AML-193 (cell line): ENCODE measurements around the gene GNB5.
"Not testable (repeated sequence)": the region's sequence is repeated elsewhere in the genome, so short reads cannot be mapped to it uniquely, and the experiment has no call there.

Experiments used
- DNase-seq, 2 experiments: peaks; one replicate each; lab custom pipeline; 2025; lab: John Stamatoyannopoulos, UW

GNB5 gene

GRCh38 chr15:52093539-52094510 is 97.4 kb downstream of the GNB5 start:
- DNase-seq, result no peak

GRCh38 chr15:52093167-52093538 is 98.0 kb downstream of the GNB5 start:
- no peak for DNase-seq

DNA sequence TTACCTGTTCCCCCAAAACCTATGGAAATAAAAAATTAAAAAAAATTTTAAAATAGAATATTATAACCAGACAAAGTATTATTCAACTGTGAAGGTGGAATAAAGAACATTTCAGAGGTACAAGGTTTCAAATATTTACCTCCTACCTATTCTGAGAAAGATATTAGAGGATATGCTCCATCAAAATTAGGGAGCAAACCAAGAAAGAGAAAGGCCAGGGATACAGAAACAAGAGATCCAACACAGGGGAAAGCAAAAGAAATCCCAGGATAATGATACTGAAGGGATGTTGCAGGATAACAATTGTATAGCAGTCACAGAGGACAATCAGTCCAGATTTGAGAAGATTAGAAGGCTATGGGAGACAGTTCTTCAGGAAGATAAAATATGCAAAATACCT is 101.0 kb downstream of the GNB5 start:
- DNase-seq, result no peak

DNA sequence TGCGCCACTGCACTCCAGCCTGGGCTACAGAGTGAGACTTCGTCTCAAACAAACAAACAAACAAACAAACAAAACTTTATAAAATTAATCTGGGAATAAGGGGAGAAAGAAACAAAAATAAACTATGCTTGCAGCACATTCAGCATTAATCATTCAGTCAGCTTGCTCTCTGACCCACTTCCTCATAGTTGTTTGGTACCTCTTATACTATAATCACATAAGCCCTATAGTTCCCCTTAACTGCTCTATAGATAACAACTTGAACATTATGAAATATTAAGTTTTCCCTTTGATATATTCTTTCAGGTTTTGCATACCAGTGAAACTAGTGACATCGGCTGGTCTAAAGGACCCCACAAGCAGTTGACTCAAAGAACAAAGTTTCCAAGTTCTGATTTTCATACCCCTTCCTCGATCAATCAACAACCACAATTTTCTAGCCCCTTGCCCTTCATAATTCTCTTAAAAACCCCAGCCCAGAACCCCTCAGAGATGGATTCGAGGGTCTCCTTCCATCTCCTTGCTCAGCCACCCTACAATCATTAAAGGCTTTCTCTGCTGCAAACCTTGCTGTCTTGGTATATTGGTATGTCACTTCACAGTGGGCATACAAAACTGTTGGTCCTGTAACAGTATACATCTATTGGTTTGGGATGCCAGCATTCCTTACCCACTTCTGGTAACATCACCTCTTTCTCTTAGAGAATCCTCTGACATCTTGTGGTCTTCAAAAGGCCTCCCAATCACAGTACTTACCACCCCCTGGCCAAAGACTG is 105.0 kb downstream of the GNB5 start:
- peak in 1 of 2 experiments; percentile 8 for DNase-seq

GRCh38 chr15:52085299-52085698 is 105.9 kb downstream of the GNB5 start:
- DNase-seq, result no peak

DNA sequence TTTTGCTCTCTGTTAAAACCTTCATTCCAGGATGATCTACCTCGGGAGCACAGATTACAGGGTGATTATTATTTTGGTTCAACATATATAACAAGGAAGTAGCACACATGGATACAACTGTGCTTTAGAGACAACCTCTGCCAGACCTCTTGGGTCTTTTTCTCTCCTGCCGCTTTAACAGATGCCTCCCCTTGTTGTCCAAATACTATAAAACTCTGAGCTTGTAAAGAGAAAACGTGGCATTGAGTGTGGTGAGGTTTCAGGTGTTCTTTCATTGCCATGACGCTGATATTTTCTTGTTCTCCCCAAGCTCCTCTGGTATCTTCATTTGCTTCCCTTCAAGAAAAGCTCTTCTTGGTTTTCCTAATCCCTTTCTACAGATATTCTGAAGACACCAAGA is 107.6 kb downstream of the GNB5 start:
- no peak for DNase-seq

DNA sequence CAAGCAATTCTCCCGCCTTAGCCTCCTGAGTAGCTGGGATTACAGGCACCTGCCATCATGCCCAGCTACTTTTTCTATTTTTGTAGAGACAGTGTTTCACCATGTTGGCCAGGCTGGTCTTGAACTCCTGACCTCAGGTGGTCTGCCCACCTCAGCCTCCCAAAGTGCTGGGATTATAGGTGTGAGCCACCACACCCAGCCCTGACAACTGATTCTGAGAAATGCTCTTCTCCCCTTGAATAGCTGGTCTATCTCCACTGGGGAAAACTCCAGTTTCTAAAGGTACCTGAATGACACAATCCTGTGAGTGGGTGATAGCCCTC is 108.2 kb downstream of the GNB5 start:
- DNase-seq, result not testable (repeated sequence)

DNA sequence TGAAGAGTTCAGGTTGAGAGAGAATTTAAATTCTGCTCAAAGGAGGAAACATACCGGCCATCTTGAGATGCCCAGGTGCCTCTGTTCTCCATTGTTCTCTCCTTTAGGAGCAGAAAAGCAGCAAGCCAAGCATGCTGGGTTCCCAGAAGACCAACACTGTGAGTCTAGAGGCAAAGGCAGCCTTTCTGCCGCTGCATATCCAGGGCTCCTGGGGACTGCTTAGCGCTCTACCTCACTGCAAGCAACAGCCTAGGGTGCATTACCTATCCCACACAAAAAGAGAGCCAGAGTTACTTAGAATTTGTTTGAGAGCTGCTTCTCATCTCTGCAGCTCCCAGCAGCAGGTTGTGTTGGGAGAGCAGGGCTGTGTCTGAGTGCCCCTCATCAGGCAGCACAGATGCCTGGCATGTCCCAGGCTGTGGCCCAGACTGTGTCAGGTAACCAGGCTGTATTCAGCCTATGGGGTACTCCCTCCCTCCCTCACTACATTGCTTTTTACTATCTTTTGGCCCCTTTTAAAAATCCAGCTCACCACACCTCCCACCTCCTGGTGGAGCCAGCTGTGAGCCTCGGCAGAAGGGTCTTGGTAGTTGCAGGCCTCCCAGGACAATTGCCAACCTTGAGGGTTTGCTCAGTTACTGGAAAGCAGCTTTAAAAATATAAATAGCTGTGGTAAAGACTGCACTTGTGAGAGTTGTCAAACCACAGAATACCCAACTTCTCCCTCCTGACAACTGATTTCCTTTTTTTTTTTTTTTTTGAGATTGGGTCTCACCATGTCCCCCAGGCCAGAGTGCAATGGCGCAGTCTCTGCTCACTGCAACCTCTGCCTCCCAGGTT is 108.8 kb downstream of the GNB5 start:
- peak; percentile 43 to 47 for DNase-seq

GRCh38 chr15:52080706-52081392 is 110.3 kb downstream of the GNB5 start:
- DNase-seq, result no peak

DNA sequence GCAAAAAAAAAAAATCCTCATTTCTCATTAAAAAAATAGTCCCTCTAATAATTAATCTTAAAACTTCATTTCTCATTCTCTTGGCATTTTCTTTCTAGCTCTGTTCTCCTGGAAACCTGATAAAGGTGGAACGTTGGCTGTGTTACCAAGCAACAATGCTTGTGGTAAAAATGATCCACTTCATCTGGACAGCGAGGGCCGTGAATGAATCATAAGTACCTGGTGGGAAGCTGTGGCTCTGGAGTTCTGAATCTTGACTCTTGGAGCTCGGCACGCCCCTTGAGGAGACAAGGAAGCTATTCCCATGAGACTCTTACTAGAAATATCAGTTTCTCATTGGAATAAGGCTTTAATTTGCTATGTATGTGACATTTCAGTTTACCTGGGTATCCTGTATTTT is 111.2 kb downstream of the GNB5 start:
- no peak for DNase-seq

- peak; percentile 43 to 52 for DNase-seq
Measured at GRCh38 chr15:52078876-52079700, 112.1 kb downstream of the GNB5 start.

DNA sequence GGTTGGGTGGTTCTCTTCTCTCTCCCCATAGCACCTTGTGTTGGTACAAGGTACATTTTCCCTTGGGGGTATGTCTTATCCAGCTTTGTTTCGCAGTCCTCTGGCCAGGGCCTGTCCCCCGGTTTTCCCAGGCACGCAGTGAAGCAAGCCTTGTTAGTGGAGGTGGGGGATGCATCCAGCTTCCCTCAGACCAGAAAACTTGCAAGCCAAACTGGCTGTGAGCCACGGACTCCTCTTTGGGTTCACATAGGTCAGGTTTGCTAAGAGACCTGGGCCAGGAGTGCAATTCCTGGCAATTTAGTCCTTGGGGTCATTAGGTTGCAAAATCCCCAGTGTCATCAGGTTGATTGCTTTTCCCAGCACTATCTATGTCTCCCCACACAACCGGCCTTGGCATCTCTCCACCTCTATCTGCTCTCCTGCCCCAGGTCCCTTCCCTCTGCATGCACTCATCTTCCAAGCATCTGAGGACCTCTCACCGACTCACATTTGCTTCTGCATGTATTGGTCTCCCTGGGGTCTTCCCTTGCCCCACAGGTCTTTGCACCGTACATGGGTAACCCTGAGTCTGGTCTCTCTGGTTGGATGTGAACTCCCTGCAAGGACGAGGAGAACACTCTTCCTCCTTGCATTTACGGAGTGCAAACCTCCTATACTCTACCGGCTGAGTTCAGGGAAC is 112.9 kb downstream of the GNB5 start:
- DNase-seq, result no peak

DNA sequence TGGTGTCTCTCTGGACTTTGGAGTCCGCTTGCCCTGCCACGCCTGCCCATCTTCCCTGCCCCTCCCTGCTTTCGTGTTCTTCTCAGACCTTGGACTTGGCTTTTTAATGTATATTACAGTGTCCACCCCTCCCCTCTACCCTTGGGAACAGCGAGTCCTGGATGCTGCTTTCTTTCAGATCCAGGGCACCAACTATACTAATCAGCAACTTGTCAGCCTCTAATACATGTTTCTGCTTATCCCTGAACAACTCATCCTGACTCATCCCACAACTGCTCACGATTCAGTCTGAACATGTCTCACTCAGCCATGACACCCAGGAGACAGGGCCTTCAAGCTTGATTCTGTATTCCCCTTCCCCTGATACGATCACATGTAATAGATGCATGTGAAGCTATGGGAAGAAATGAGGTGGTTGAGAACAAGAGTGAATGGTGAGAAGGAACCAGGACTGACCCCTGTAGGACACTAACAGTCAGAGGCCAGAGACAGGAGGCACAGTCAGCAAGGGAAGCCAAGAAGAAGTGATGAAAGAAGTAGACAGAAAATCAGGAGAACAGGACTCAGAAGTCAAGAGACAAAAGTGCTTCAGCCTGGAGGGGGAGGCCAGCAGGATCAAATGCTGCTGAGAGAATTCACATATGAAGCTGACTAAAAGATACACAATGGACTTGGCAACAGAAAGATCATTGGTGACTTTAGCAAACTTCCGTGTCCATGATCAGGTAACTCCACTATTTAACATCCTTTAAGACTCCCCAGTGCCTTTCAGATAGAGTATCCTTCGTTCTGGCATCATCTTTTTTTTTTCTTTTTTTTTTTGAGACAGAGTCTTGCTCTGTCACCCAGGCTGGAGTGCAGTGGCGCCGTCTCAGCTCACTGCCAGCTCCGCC is 114.1 kb downstream of the GNB5 start:
- peak in 1 of 2 experiments; percentile 20 for DNase-seq

DNA sequence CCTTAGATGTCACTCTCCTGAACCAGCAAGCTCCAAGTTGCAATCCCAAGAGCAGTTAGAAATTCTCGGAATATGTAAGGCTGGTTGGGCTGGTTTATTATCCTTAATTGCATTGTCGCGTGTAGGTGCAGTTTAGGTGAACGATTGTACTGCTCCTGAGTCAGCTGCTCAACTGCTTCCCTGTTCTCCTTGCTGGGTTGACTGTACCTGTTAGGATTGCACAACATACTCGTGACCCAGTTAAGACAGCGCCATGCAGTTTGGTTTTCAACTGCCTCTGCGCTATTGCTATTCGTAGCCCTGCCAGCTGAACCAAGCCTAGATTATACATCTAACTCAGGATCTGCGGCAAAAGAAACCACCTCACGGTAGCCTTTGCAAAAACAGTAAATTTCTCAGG is 119.6 kb downstream of the GNB5 start:
- DNase-seq, result no peak

DNA sequence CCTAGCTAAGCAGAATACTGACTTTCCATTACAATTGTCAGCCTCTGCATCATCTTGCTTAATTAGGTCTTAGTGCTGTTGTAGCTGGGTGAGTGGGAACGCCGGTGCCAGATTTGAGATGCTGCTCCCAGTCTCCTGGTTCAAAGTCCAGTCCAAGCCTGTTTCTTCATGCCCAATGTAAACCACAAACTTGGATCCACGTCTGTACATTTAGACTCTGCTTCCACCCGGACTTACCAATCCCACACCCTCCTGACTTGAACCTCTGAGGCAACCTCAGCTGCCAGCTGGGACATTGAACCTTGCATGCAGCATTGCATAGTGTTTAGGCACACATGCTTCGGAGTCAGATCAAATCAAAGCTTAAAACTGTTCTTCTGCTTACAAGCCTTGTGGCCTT is 121.6 kb downstream of the GNB5 start:
- no peak for DNase-seq

- DNase-seq, result no peak
Measured at GRCh38 chr15:52068004-52068615, 123.1 kb downstream of the GNB5 start.

- DNase-seq, result no peak
Measured at GRCh38 chr15:52067545-52067926, 123.7 kb downstream of the GNB5 start.

DNA sequence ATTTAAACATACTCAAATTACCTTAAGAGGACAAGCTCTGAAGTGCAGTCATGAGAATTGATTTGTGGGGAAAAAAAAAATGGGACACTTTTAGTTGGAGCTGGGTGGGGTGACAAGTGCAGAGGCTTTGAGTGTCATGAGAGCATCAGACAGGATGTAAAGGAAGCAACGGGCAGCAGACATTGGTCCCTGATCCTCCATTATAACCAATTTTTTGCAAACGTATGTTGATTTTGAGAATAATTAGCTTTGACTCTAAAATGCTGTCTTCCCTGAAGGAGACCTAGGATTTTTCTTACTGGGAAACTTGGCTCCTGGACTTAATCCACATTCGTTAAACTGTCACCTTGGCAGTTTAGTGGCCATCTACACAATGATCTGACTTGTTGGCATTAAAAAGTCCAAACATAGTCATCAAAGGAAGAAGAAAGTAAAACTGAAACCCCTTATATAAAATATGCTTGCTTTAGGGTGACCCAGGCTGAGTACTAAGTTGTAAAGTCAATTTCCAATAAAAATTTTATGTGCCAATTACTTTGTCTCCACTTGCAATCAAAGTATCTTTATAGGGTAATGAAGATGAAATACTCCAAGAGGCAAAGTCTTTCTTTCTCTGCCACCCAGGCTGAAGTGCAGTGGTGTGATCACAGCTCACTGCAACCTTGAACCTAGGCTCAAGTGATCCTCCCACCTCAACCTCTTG is 124.2 kb downstream of the GNB5 start:
- DNase-seq, result no peak
